GM12874 (cell line): Measurements from ENCODE around the gene SLC16A7.

Source experiments
- CTCF ChIP-seq: IDR thresholded peaks from 2 replicates; pipeline ENCODE4 v1.5.1; 2011; ENCODE audit warnings: low read depth, mild to moderate bottlenecking, control low read depth, low read length, moderate library complexity; ENCODE audit not compliant: insufficient read depth

Gene SLC16A7

GRCh38 chr12:59699421-59700152 lies 103.8 kb downstream of the SLC16A7 start:
- no peak for TF ChIP-seq CTCF

GRCh38 chr12:59700153-59700450 lies 104.3 kb downstream of the SLC16A7 start:
- TF ChIP-seq CTCF: no peak

GRCh38 chr12:59708064-59708463 lies 112.2 kb downstream of the SLC16A7 start:
- TF ChIP-seq CTCF: no peak

GRCh38 chr12:59708484-59708883 lies 112.7 kb downstream of the SLC16A7 start:
- TF ChIP-seq CTCF: no peak

- TF ChIP-seq CTCF: no peak
Measured at GRCh38 chr12:59710004-59710628, 114.3 kb downstream of the SLC16A7 start.

- no peak for TF ChIP-seq CTCF
Measured at GRCh38 chr12:59710964-59711363, 115.1 kb downstream of the SLC16A7 start.

- no peak for TF ChIP-seq CTCF
Measured at GRCh38 chr12:59715434-59715833, 119.6 kb downstream of the SLC16A7 start.
